A549 (cell line): ENCODE data around the gene TMEM266. TPM values are rescaled to one million over a fixed set of nuclear protein-coding genes. Genes with fewer than 3 reads are reported as not detected.

Source experiments
- ATAC-seq, 2 experiments: fragments of 200-7000 bp in 1 of 2; fragments of >200 bp in 1 of 2; cut with Nextera tagmentation in 1 of 2; cut with Tn5 transposase in 1 of 2; 3 replicates each; pipeline versions ENCODE4 v1.8.0 to v1.9.1; 2018 to 2020; ENCODE audit warnings: mild to moderate bottlenecking in 1 of 2, moderate library complexity in 1 of 2
- CTCF ChIA-PET: fragments of 300-600 bp; sonication (Branson Sonifier 250); formaldehyde crosslinking; extraction: SDS; loops from one replicate; lab custom pipeline; 2021; ENCODE audit warnings: antibody characterized with exemption, inconsistent platforms; lab: Yijun Ruan, JAX
- POLR2A ChIA-PET: fragments of 350-600 bp; formaldehyde crosslinking; extraction: SDS; loops from one replicate; lab custom pipeline; 2021; ENCODE audit warnings: antibody characterized with exemption, inconsistent platforms; lab: Yijun Ruan, JAX
- DNase-seq, 2 experiments: peaks; one replicate each; pipeline versions ENCODE4 v3.0.0 to v3.0.0-alpha.2; 2011 to 2016; ENCODE audit warnings: low read depth in 1 of 2, low spot score in 1 of 2
- FAIRE-seq: peaks from 2 replicates; lab custom pipeline; 2011; peaks lifted over from hg19 to GRCh38; lab: Jason Lieb, UNC
- H3K27ac ChIP-seq, 2 experiments: fragments of >200 bp; sonication (Bioruptor Twin); formaldehyde crosslinking; 3 replicates each; pipeline ENCODE4 v1.5.1; 2016 to 2017
- H3K4me1 ChIP-seq: fragments of >200 bp; sonication (Bioruptor Twin); formaldehyde crosslinking; 3 replicates; pipeline ENCODE4 v1.6.1; 2016
- H3K4me2 ChIP-seq: fragments of >200 bp; sonication (Bioruptor Twin); formaldehyde crosslinking; 3 replicates; pipeline ENCODE4 v1.6.1; 2016
- H3K4me3 ChIP-seq: fragments of >200 bp; sonication (Bioruptor Twin); formaldehyde crosslinking; 3 replicates; pipeline ENCODE4 v1.5.1; 2016
- H3K9me3 ChIP-seq: fragments of >200 bp; sonication (Bioruptor Twin); formaldehyde crosslinking; 3 replicates; pipeline ENCODE4 v1.6.1; 2016
- BHLHE40 ChIP-seq: IDR thresholded peaks from 2 replicates; pipeline ENCODE4 v1.6.1; 2012; ENCODE audit warnings: low read depth, low read length, inconsistent platforms
- CHD2 ChIP-seq: fragments of 150-350 bp; IDR thresholded peaks from 2 replicates; pipeline ENCODE4 v1.6.1; 2014; ENCODE audit warnings: low read length; ENCODE audit not compliant: partially characterized antibody
- EHMT2 ChIP-seq: fragments of 200-600 bp; sonication (generic); IDR thresholded peaks from 2 replicates; pipeline ENCODE4 v1.6.1; 2016; ENCODE audit warnings: antibody characterized with exemption, low read depth, mild to moderate bottlenecking, moderate library complexity
- EP300 ChIP-seq, 2 experiments: fragments of >200 bp; sonication (Bioruptor Twin); formaldehyde crosslinking; IDR thresholded peaks; 2 replicates in 1 of 2; 3 replicates in 1 of 2; pipeline ENCODE4 v1.6.1; 2016 to 2017
- FOXS1 ChIP-seq: fragments of 250-450 bp; sonication (Bioruptor Pico); IDR thresholded peaks from 2 replicates; pipeline ENCODE4 v1.5.0; 2020; ENCODE audit warnings: mild to moderate bottlenecking, moderate library complexity
- HOXA7 ChIP-seq: fragments of 250-450 bp; sonication (Bioruptor Pico); IDR thresholded peaks from 2 replicates; pipeline ENCODE4 v1.5.0; 2020; ENCODE audit warnings: mild to moderate bottlenecking, moderate library complexity
- MYC ChIP-seq: IDR thresholded peaks from 2 replicates; pipeline ENCODE4 v1.6.1; 2012; ENCODE audit warnings: mild to moderate bottlenecking, inconsistent platforms, low read length, improper control_type of control experiment, borderline replicate concordance
- NFE2L2 ChIP-seq: fragments of 150-350 bp; conservative IDR thresholded peaks from 2 replicates; pipeline ENCODE4 v1.6.1; 2014; ENCODE audit warnings: low read length
- NPAS2 ChIP-seq: fragments of 250-450 bp; sonication (Bioruptor Pico); IDR thresholded peaks from 2 replicates; pipeline ENCODE4 v1.8.0; 2022; ENCODE audit warnings: mild to moderate bottlenecking, moderate library complexity, borderline replicate concordance
- PHF8 ChIP-seq: fragments of 200-600 bp; sonication (generic); IDR thresholded peaks from 2 replicates; pipeline ENCODE4 v1.6.1; 2016; ENCODE audit warnings: low read depth, mild to moderate bottlenecking, antibody characterized with exemption, moderate library complexity, borderline replicate concordance
- RAD21 ChIP-seq, 2 experiments: fragments of >200 bp in 1 of 2; sonication (Bioruptor Twin) in 1 of 2; formaldehyde crosslinking in 1 of 2; IDR thresholded peaks in 1 of 2; conservative IDR thresholded peaks in 1 of 2; 2 replicates in 1 of 2; 3 replicates in 1 of 2; pipeline ENCODE4 v1.6.1; 2012 to 2018; ENCODE audit warnings: inconsistent platforms in 1 of 2
- TP53 ChIP-seq: fragments of 250-450 bp; sonication (Bioruptor Pico); IDR thresholded peaks from 2 replicates; pipeline ENCODE4 v1.5.0; 2021; ENCODE audit warnings: mild to moderate bottlenecking, moderate library complexity
- ZFP36 ChIP-seq: fragments of 450-650 bp; IDR thresholded peaks from 2 replicates; pipeline ENCODE4 v1.6.1; 2014; ENCODE audit warnings: borderline replicate concordance; ENCODE audit not compliant: partially characterized antibody
- WGBS: methylation state at CpG from one replicate; pipeline ENCODE4 v1.1.6; 2017; ENCODE audit errors: missing lambda C conversion rate; 5-methylcytosine and 5-hydroxymethylcytosine counted together
- polyA plus RNA-seq, 4 experiments: library from polyadenylated mRNA; depleted of rRNA in 3 of 4; stranded (reverse); fragments of >200 nt; fragmentation: RNase III in 1 of 4; extraction: RNeasy Plus Mini Kit Qiagen cat#74134 plus additional on column Dnase treatment in 1 of 4; gene quantifications; 2 replicates in 3 of 4; 3 replicates in 1 of 4; pipeline ENCODE4 v1.2.3, GENCODE V29; 2011 to 2017
- TF ChIP-seq, protein P1 (sequence below): IDR thresholded peaks from 2 replicates; pipeline ENCODE4 v1.6.1; 2012
- TF ChIP-seq, protein P2 (sequence below): IDR thresholded peaks from 2 replicates; pipeline ENCODE4 v1.6.1; 2012

TMEM266 gene
- polyA plus RNA-seq, 2 of the 4 experiments (the other 2 are of a cell fraction) = 0.06 to 0.08 TPM

DNA sequence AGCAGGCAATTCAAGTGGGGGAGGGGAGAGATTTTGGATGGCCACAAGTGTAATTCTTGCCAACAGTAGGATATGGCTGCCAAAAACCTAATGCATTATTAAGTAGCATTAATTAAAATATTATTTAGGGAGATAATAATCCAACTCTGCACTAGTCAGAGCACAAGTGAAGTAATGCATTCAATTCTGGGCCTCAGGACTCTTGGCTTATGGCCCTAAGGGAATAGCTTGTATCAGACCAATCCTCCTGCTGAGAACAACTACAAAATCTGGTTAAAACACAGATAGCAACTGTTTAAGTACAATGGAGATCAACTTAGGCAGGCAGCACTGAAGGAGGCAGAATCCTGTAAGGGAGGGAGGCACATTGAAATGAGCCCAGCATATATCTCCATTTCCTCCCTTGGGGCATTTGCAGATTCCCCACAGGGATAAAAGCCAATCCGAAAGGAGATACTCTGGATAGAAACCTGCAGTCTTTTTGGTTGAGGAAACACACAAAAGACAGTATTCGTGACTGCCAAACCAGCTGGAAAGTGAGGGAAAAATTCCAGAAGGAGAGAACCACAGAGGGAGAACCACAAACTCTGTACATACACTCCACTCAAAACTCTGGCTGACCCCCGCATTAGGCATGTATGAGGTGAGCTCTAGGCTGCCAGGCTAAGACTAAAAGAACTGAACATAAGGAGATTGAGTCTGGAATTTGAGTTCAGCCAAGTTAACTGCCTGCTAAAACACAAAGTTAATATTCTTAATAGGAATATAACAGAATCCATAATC lies 194.1 kb downstream of the TMEM266 start:
- Histone ChIP-seq H3K4me1 (no peaks in the 10 kb centered on the region), H3K4me3 (no peak overlapping the region), H3K27ac (no peak overlapping the region), H3K4me2 (no peak overlapping the region), H3K9me3 (no peaks in the 10 kb centered on the region)
- WGBS = 90% methylated on average over 3 of the region's 3 CpGs
- CTCF ChIA-PET = interaction anchor here (1.1 to 1.5 kb wide), 5 partner anchors 10 to 68 kb away, joined by 3 to 5 read pairs (median 3); no protein-coding TSS in a partner anchor
- TF ChIP-seq NFE2L2 (no peak), CHD2 (no peak), EP300 (IDR thresholded peaks at IDR 0.05) (no peak), NPAS2 (CRISPR knock-in tag) (no peak), PHF8 (no peak), ZFP36 (no peak), HOXA7 (CRISPR knock-in tag) (no peak), MYC (no peak), FOXS1 (no peak), RAD21 (conservative IDR thresholded peaks at IDR 0.05 in 1 of 2, IDR thresholded peaks at IDR 0.05 in 1 of 2) (no peak), EHMT2 (no peak), BHLHE40 (no peak), TP53 (CRISPR knock-in tag) (no peak)
- TF ChIP-seq, protein P1, sequence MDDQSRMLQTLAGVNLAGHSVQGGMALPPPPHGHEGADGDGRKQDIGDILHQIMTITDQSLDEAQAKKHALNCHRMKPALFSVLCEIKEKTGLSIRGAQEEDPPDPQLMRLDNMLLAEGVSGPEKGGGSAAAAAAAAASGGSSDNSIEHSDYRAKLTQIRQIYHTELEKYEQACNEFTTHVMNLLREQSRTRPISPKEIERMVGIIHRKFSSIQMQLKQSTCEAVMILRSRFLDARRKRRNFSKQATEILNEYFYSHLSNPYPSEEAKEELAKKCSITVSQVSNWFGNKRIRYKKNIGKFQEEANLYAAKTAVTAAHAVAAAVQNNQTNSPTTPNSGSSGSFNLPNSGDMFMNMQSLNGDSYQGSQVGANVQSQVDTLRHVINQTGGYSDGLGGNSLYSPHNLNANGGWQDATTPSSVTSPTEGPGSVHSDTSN = no peak
- TF ChIP-seq, protein P2, sequence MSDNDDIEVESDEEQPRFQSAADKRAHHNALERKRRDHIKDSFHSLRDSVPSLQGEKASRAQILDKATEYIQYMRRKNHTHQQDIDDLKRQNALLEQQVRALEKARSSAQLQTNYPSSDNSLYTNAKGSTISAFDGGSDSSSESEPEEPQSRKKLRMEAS = no peak
- no peak for FAIRE-seq
- POLR2A ChIA-PET = no interaction called here
- no peak for ATAC-seq
- no peak for DNase-seq

Other genes with a start within 250 kb of the TMEM266 start
- 41.2 and 50.6 TPM in 2 replicates for gene UBE2Q2, start 216.5 kb upstream of the TMEM266 start, polyA plus RNA-seq (2011; rRNA removed)
- 36.0 to 40.1 TPM (median 36.5 TPM) in 3 replicates for gene UBE2Q2, start 216.5 kb upstream of the TMEM266 start, polyA plus RNA-seq (2017; fragmentation: RNase III; extraction: RNeasy Plus Mini Kit Qiagen cat#74134 plus additional on column Dnase treatment)
- 123 and 133 TPM in 2 replicates for gene FBXO22, start 156.1 kb upstream of the TMEM266 start, polyA plus RNA-seq (2011; rRNA removed)
- 74.6 to 76.2 TPM (median 75.1 TPM) in 3 replicates for gene FBXO22, start 156.1 kb upstream of the TMEM266 start, polyA plus RNA-seq (2017; fragmentation: RNase III; extraction: RNeasy Plus Mini Kit Qiagen cat#74134 plus additional on column Dnase treatment)
- 8.0 and 9.2 TPM in 2 replicates for gene NRG4, start 47.6 kb upstream of the TMEM266 start, polyA plus RNA-seq (2011; rRNA removed)
- gene NRG4, start 47.6 kb upstream of the TMEM266 start, polyA plus RNA-seq (2017; fragmentation: RNase III; extraction: RNeasy Plus Mini Kit Qiagen cat#74134 plus additional on column Dnase treatment) = 0.56 to 2.2 TPM (median 1.00 TPM) in 3 replicates